KMS-11 (cell line): ENCODE measurements around the gene DIP2C.
A peak's percentile ranks its signal among the peaks of the same experiment; 100 is the strongest.
"Not testable (repeated sequence)": the region's sequence is repeated elsewhere in the genome, so short reads cannot be mapped to it uniquely, and the experiment has no call there.

Source experiments
- H2AFZ ChIP-seq: fragments of 200-600 bp; sonication (generic); 2 replicates; pipeline ENCODE4 v1.6.1; 2016; ENCODE audit warnings: antibody characterized with exemption, mixed run types, low read depth
- H3K27ac ChIP-seq: fragments of 200-600 bp; sonication (generic); 2 replicates; pipeline ENCODE4 v1.6.1; 2016; ENCODE audit warnings: mild to moderate bottlenecking, mixed run types
- H3K27me3 ChIP-seq: fragments of 200-600 bp; sonication (generic); 2 replicates; pipeline ENCODE4 v1.6.1; 2017; ENCODE audit warnings: mild to moderate bottlenecking, low read depth, mixed run types, moderate library complexity; ENCODE audit not compliant: insufficient read depth
- H3K36me3 ChIP-seq: fragments of 200-600 bp; sonication (generic); 2 replicates; pipeline ENCODE4 v1.6.1; 2017; ENCODE audit warnings: mild to moderate bottlenecking, mixed run types; ENCODE audit not compliant: insufficient read depth
- H3K4me1 ChIP-seq: fragments of 200-600 bp; sonication (generic); 2 replicates; pipeline ENCODE4 v1.6.1; 2016; ENCODE audit warnings: mild to moderate bottlenecking, low read depth, mixed run types; ENCODE audit not compliant: poor library complexity, severe bottlenecking
- H3K4me2 ChIP-seq: fragments of 200-600 bp; sonication (generic); 2 replicates; pipeline ENCODE4 v1.7.0; 2016; ENCODE audit warnings: mild to moderate bottlenecking, mixed run types
- H3K4me3 ChIP-seq: fragments of 200-600 bp; sonication (generic); IDR thresholded peaks from 2 replicates; pipeline ENCODE4 v1.6.1; 2017; ENCODE audit warnings: low read depth, low read length, mixed read lengths; ENCODE audit not compliant: insufficient read depth
- H3K79me2 ChIP-seq: fragments of 200-600 bp; sonication (generic); 2 replicates; pipeline ENCODE4 v1.6.1; 2016; ENCODE audit warnings: low read depth, mixed run types; ENCODE audit not compliant: insufficient read depth
- H3K9ac ChIP-seq: fragments of 200-600 bp; sonication (generic); 2 replicates; pipeline ENCODE4 v1.6.1; 2016; ENCODE audit warnings: mild to moderate bottlenecking, mixed run types
- H4K20me1 ChIP-seq: fragments of 200-600 bp; sonication (generic); 2 replicates; pipeline ENCODE4 v1.6.1; 2016; ENCODE audit warnings: mild to moderate bottlenecking, mixed run types; ENCODE audit not compliant: insufficient read depth
- TF ChIP-seq, protein P1 (sequence below): fragments of 200-600 bp; sonication (generic); conservative IDR thresholded peaks from 2 replicates; pipeline ENCODE4 v1.6.1; 2017; ENCODE audit warnings: low read depth, mild to moderate bottlenecking, antibody characterized with exemption, low read length, moderate library complexity, mixed read lengths

Gene DIP2C

DNA sequence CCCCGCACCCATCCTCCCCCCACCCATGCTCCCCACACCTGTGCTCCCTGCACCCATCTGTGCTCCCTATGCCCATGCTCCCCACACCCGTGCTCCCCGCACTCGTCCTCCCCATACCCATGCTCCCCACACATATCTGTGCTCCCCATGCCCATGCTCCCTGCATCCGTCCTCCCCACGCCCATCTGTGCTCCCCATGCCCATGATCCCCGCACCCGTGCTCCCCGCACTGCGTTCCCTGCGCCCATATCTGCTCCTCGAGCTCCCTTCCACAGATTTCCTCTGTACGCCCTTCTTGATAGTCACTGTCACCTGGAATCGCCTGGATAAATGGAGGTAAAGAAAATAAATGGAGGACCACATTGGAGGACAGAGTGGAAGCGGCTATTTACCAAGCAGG, 9.9 kb downstream of the DIP2C start:
- H3K4me3 ChIP-seq: no peak overlapping the region
- H3K27ac ChIP-seq: peak overlapping the region; percentile 63
- no peaks in the 10 kb centered on the region for H3K27me3 ChIP-seq
- no peaks in the 10 kb centered on the region for H3K36me3 ChIP-seq
- 0 out of 2 replicates have a peak, but pooled peaks cover 18% of the 10 kb centered on the region for H4K20me1 ChIP-seq
- H3K4me1 ChIP-seq: peaks cover 52% of the 10 kb centered on the region
- TF ChIP-seq, protein P1, sequence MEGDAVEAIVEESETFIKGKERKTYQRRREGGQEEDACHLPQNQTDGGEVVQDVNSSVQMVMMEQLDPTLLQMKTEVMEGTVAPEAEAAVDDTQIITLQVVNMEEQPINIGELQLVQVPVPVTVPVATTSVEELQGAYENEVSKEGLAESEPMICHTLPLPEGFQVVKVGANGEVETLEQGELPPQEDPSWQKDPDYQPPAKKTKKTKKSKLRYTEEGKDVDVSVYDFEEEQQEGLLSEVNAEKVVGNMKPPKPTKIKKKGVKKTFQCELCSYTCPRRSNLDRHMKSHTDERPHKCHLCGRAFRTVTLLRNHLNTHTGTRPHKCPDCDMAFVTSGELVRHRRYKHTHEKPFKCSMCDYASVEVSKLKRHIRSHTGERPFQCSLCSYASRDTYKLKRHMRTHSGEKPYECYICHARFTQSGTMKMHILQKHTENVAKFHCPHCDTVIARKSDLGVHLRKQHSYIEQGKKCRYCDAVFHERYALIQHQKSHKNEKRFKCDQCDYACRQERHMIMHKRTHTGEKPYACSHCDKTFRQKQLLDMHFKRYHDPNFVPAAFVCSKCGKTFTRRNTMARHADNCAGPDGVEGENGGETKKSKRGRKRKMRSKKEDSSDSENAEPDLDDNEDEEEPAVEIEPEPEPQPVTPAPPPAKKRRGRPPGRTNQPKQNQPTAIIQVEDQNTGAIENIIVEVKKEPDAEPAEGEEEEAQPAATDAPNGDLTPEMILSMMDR: no peak
- peak overlapping the region; percentile 42 for H3K4me2 ChIP-seq
- H2AFZ ChIP-seq: no peak overlapping the region
- H3K79me2 ChIP-seq: peaks cover 86% of the 10 kb centered on the region
- H3K9ac ChIP-seq: peak overlapping the region; percentile 29; the same call in 1 of the 2 replicates

DNA sequence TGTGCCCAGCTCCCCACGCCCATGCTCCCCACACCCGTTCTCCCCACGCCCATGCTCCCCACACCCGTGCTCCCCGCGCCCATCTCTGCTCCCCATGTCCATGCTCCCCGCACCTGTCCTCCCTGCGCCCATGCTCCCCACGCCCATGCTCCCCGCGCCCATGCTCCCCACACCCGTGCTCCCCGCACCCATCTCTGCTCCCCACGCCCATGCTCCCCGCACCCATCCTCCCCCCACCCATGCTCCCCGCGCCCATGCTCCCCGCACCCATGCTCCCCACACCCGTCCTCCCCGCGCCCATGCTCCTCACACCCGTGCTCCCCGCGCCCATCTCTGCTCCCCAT, 10.8 kb downstream of the DIP2C start:
- Histone ChIP-seq H4K20me1 (0 out of 2 replicates have a peak, but pooled peaks cover 18% of the 10 kb centered on the region), H3K4me1 (peaks cover 52% of the 10 kb centered on the region), H3K79me2 (peaks cover 86% of the 10 kb centered on the region)
- not testable (repeated sequence) for H3K27me3 ChIP-seq, H3K4me3 ChIP-seq, H3K4me2 ChIP-seq, H3K27ac ChIP-seq, H3K36me3 ChIP-seq, H3K9ac ChIP-seq, H2AFZ ChIP-seq

GRCh38 chr10:677750-678661, 11.5 kb downstream of the DIP2C start:
- Histone ChIP-seq H2AFZ (no peak overlapping the region), H3K4me1 (peaks cover 52% of the 10 kb centered on the region), H3K79me2 (peaks cover 86% of the 10 kb centered on the region), H3K4me2 (peak overlapping the region; percentile 23; the same call in 1 of the 2 replicates), H3K36me3 (no peaks in the 10 kb centered on the region), H3K9ac (no peak overlapping the region), H4K20me1 (peaks cover 18% of the 10 kb centered on the region; the same call in 1 of the 2 replicates), H3K27ac (no peak overlapping the region), H3K4me3 (no peak overlapping the region), H3K27me3 (no peaks in the 10 kb centered on the region)
- TF ChIP-seq, protein P1: no peak

- H3K27ac ChIP-seq: peak overlapping the region; percentile 1; the same call in 1 of the 2 replicates
- no peak overlapping the region for H3K9ac ChIP-seq
- TF ChIP-seq, protein P1: no peak
- H2AFZ ChIP-seq: no peak overlapping the region
- no peaks in the 10 kb centered on the region for H3K36me3 ChIP-seq
- peaks cover 18% of the 10 kb centered on the region; the same call in 1 of the 2 replicates for H4K20me1 ChIP-seq
- H3K4me3 ChIP-seq: no peak overlapping the region
- H3K4me1 ChIP-seq: peaks cover 51% of the 10 kb centered on the region
- H3K79me2 ChIP-seq: peaks cover 86% of the 10 kb centered on the region
- peak overlapping the region; percentile 23; the same call in 1 of the 2 replicates for H3K4me2 ChIP-seq
- H3K27me3 ChIP-seq: no peaks in the 10 kb centered on the region
These were observed 12.4 kb downstream of the DIP2C start for GRCh38 chr10:677038-677437.

GRCh38 chr10:676178-676577, 13.3 kb downstream of the DIP2C start:
- H3K4me3 ChIP-seq: no peak overlapping the region
- TF ChIP-seq, protein P1: no peak
- H3K4me1 ChIP-seq: peaks cover 45% of the 10 kb centered on the region
- peaks cover 81% of the 10 kb centered on the region for H3K79me2 ChIP-seq
- no peak overlapping the region for H3K9ac ChIP-seq
- no peak overlapping the region; the same call in 1 of the 2 replicates for H3K27ac ChIP-seq
- peaks cover 18% of the 10 kb centered on the region; the same call in 1 of the 2 replicates for H4K20me1 ChIP-seq
- no peaks in the 10 kb centered on the region for H3K36me3 ChIP-seq
- no peak overlapping the region for H2AFZ ChIP-seq
- H3K27me3 ChIP-seq: no peaks in the 10 kb centered on the region
- H3K4me2 ChIP-seq: no peak overlapping the region
